GM15510 (cell line): Measurements from ENCODE around the gene SCYL2.

Source experiments
- POLR2A ChIP-seq: IDR thresholded peaks from 3 replicates; pipeline ENCODE4 v1.6.1; 2011; ENCODE audit warnings: borderline replicate concordance; ENCODE audit not compliant: insufficient read length; ENCODE audit errors: extremely low read depth

SCYL2 gene

GRCh38 chr12:100359248-100359647, 92.3 kb downstream of the SCYL2 start:
- no peak for TF ChIP-seq POLR2A

- TF ChIP-seq POLR2A = no peak
These were observed 92.8 kb downstream of the SCYL2 start for GRCh38 chr12:100359822-100360221.

GRCh38 chr12:100360450-100360849, 93.5 kb downstream of the SCYL2 start:
- no peak for TF ChIP-seq POLR2A

GRCh38 chr12:100364324-100364723, 97.3 kb downstream of the SCYL2 start:
- no peak for TF ChIP-seq POLR2A

GRCh38 chr12:100365411-100365810, 98.4 kb downstream of the SCYL2 start:
- TF ChIP-seq POLR2A = no peak

- no peak for TF ChIP-seq POLR2A
These were observed 101.1 kb downstream of the SCYL2 start for GRCh38 chr12:100368066-100368465.

GRCh38 chr12:100371146-100371545, 104.2 kb downstream of the SCYL2 start:
- no peak for TF ChIP-seq POLR2A

GRCh38 chr12:100372853-100373640, 106.1 kb downstream of the SCYL2 start:
- no peak for TF ChIP-seq POLR2A

GRCh38 chr12:100375038-100375735, 108.2 kb downstream of the SCYL2 start:
- no peak for TF ChIP-seq POLR2A

GRCh38 chr12:100376161-100376560, 109.2 kb downstream of the SCYL2 start:
- no peak for TF ChIP-seq POLR2A

- no peak for TF ChIP-seq POLR2A
These were observed 114.4 kb downstream of the SCYL2 start for GRCh38 chr12:100381379-100381778.

- TF ChIP-seq POLR2A = no peak
These were observed 115.4 kb downstream of the SCYL2 start for GRCh38 chr12:100382338-100382737.

GRCh38 chr12:100383586-100384558, 116.9 kb downstream of the SCYL2 start:
- no peak for TF ChIP-seq POLR2A

GRCh38 chr12:100384559-100384935, 117.6 kb downstream of the SCYL2 start:
- no peak for TF ChIP-seq POLR2A

GRCh38 chr12:100388382-100388781, 121.4 kb downstream of the SCYL2 start:
- TF ChIP-seq POLR2A = no peak
